H1 (cell line): Measurements from ENCODE around the gene WFIKKN1. TPM values are rescaled to one million over a fixed set of nuclear protein-coding genes. Genes with fewer than 3 reads are reported as not detected.

Experiments used
- CTCF ChIA-PET: fragments of 300-600 bp; sonication (Branson Sonifier 250); formaldehyde crosslinking; loops from one replicate; lab custom pipeline; 2021; ENCODE audit not compliant: partially characterized antibody; lab: Charles Lee
- POLR2A ChIA-PET: fragments of 300-600 bp; sonication (Branson Sonifier 250); formaldehyde crosslinking; loops from one replicate; lab custom pipeline; 2021; ENCODE audit warnings: inconsistent platforms; ENCODE audit not compliant: partially characterized antibody; lab: Charles Lee
- DNase-seq, 2 experiments: peaks; one replicate each; pipeline versions ENCODE4 v3.0.0 to v3.0.0-alpha.2; 2010 to 2022; ENCODE audit warnings: low spot score in 2 of 2, low read depth in 1 of 2, mixed read lengths in 1 of 2
- FAIRE-seq: peaks from 2 replicates; lab custom pipeline; 2011; peaks lifted over from hg19 to GRCh38; lab: Jason Lieb, UNC
- H2AFZ ChIP-seq: 2 replicates; pipeline ENCODE4 v1.8.1; 2012; ENCODE audit warnings: low read length, inconsistent platforms
- H2AK5ac ChIP-seq: 2 replicates; pipeline ENCODE4 v1.6.1; 2013; ENCODE audit warnings: low read depth, low read length
- H2BK120ac ChIP-seq: replicated peaks from 2 replicates; pipeline ENCODE3; 2013; ENCODE audit warnings: low read depth, low read length, inconsistent platforms
- H2BK12ac ChIP-seq: 2 replicates; pipeline ENCODE4 v1.6.1; 2013; ENCODE audit warnings: low read depth, low read length
- H2BK15ac ChIP-seq: 2 replicates; pipeline ENCODE4 v1.6.1; 2013; ENCODE audit warnings: low read length
- H2BK20ac ChIP-seq: 2 replicates; pipeline ENCODE4 v1.6.1; 2013; ENCODE audit warnings: low read length
- H2BK5ac ChIP-seq: 2 replicates; pipeline ENCODE4 v1.6.1; 2013; ENCODE audit warnings: low read depth, low read length
- H3K14ac ChIP-seq: 2 replicates; pipeline ENCODE4 v1.6.1; 2013; ENCODE audit warnings: inconsistent platforms; ENCODE audit not compliant: insufficient read length
- H3K18ac ChIP-seq: 2 replicates; pipeline ENCODE4 v1.6.1; 2013; ENCODE audit warnings: low read length; ENCODE audit errors: extremely low read depth
- H3K23ac ChIP-seq: 2 replicates; pipeline ENCODE4 v1.6.1; 2013; ENCODE audit warnings: inconsistent platforms; ENCODE audit not compliant: insufficient read length
- H3K23me2 ChIP-seq: 2 replicates; pipeline ENCODE4 v1.6.1; 2013; ENCODE audit warnings: low read depth, low read length
- H3K27ac ChIP-seq: 2 replicates; pipeline ENCODE4 v1.6.1; 2011; ENCODE audit warnings: low read depth, low read length, inconsistent platforms
- H3K27me3 ChIP-seq, 4 experiments: replicated peaks in 1 of 4; 1 replicate in 1 of 4; 2 replicates in 3 of 4; pipeline versions ENCODE4 v1.6.1 to v1.8.1; 2011 to 2013; ENCODE audit warnings: low read length in 3 of 4, mild to moderate bottlenecking in 3 of 4, inconsistent platforms in 2 of 4, mixed read lengths in 2 of 4, moderate library complexity in 1 of 4; ENCODE audit not compliant: control insufficient read depth in 3 of 4, insufficient read depth in 3 of 4; ENCODE audit errors: extremely low read depth in 1 of 4
- H3K36me3 ChIP-seq, 4 experiments: 2 replicates each; pipeline versions ENCODE4 v1.6.1 to v1.8.1; 2011 to 2013; ENCODE audit warnings: mild to moderate bottlenecking in 4 of 4, low read length in 3 of 4, moderate library complexity in 2 of 4, control low read depth in 1 of 4, inconsistent platforms in 1 of 4; ENCODE audit not compliant: insufficient read depth in 4 of 4, control insufficient read depth in 2 of 4
- H3K4ac ChIP-seq: replicated peaks from 2 replicates; pipeline ENCODE3; 2013; ENCODE audit warnings: low read length, low read depth, mixed read lengths, inconsistent platforms; ENCODE audit not compliant: insufficient read length
- H3K4me1 ChIP-seq, 4 experiments: replicated peaks in 1 of 4; 1 replicate in 1 of 4; 2 replicates in 3 of 4; pipeline versions ENCODE4 v1.6.1 to v1.8.1; 2011 to 2013; ENCODE audit warnings: low read length in 3 of 4, inconsistent platforms in 2 of 4, mixed read lengths in 1 of 4; ENCODE audit not compliant: insufficient read depth in 4 of 4, control insufficient read depth in 3 of 4
- H3K4me2 ChIP-seq, 2 experiments: 2 replicates each; pipeline versions ENCODE4 v1.6.1 to v1.8.1; 2011 to 2013; ENCODE audit warnings: low read depth in 2 of 2, low read length in 2 of 2, control low read depth in 1 of 2, inconsistent platforms in 1 of 2, mild to moderate bottlenecking in 1 of 2; ENCODE audit not compliant: insufficient read depth in 1 of 2
- H3K4me3 ChIP-seq, 4 experiments: fragments of 200-600, 300-600 bp in 1 of 4; sonication (generic), shearing (Covaris generic), sonication (Bioruptor Twin) in 1 of 4; 2 replicates each; pipeline versions ENCODE4 v1.5.1 to v1.8.1; 2011 to 2016; ENCODE audit warnings: low read length in 4 of 4, low read depth in 3 of 4, control low read depth in 2 of 4, inconsistent platforms in 2 of 4, mild to moderate bottlenecking in 2 of 4, mixed read lengths in 1 of 4, moderate library complexity in 1 of 4; ENCODE audit not compliant: insufficient read depth in 2 of 4; ENCODE audit errors: extremely low read depth in 1 of 4
- H3K56ac ChIP-seq: replicated peaks from 2 replicates; pipeline ENCODE3; 2013; ENCODE audit warnings: low read depth, mild to moderate bottlenecking, mixed read lengths, low read length, inconsistent platforms; ENCODE audit not compliant: insufficient read length
- H3K79me1 ChIP-seq: 2 replicates; pipeline ENCODE4 v1.6.1; 2013; ENCODE audit warnings: low read depth, low read length, control low read depth
- H3K79me2 ChIP-seq, 2 experiments: 2 replicates each; pipeline versions ENCODE4 v1.6.1 to v1.8.1; 2012 to 2013; ENCODE audit warnings: low read length in 2 of 2, mild to moderate bottlenecking in 2 of 2, inconsistent platforms in 1 of 2; ENCODE audit not compliant: insufficient read depth in 2 of 2, control insufficient read depth in 1 of 2
- H3K9ac ChIP-seq, 4 experiments: replicated peaks in 1 of 4; 1 replicate in 1 of 4; 2 replicates in 3 of 4; pipeline versions ENCODE4 v1.6.1 to v1.8.1; 2011 to 2013; ENCODE audit warnings: low read depth in 3 of 4, low read length in 3 of 4, control low read depth in 2 of 4, mild to moderate bottlenecking in 2 of 4, moderate library complexity in 2 of 4, inconsistent platforms in 1 of 4; ENCODE audit errors: extremely low read depth in 1 of 4
- H3K9me3 ChIP-seq, 2 experiments: 2 replicates each; pipeline versions ENCODE4 v1.6.1 to v1.8.1; 2012 to 2013; ENCODE audit warnings: mild to moderate bottlenecking in 2 of 2, moderate library complexity in 2 of 2, control low read depth in 1 of 2, inconsistent platforms in 1 of 2, low read depth in 1 of 2, low read length in 1 of 2, mixed read lengths in 1 of 2; ENCODE audit not compliant: insufficient read depth in 2 of 2
- H4K20me1 ChIP-seq, 2 experiments: replicated peaks in 1 of 2; 2 replicates each; pipeline versions ENCODE3 to v1.8.1; 2011 to 2013; ENCODE audit warnings: inconsistent platforms in 2 of 2, low read length in 2 of 2, mild to moderate bottlenecking in 1 of 2; ENCODE audit not compliant: insufficient read depth in 2 of 2, control insufficient read depth in 1 of 2
- H4K5ac ChIP-seq: 2 replicates; pipeline ENCODE4 v1.6.1; 2013; ENCODE audit warnings: low read length, low read depth, mixed read lengths, inconsistent platforms; ENCODE audit not compliant: insufficient read length
- H4K8ac ChIP-seq: 2 replicates; pipeline ENCODE4 v1.8.0; 2013; ENCODE audit warnings: mild to moderate bottlenecking, moderate library complexity, low read length, inconsistent platforms; ENCODE audit not compliant: insufficient read depth; ENCODE audit errors: extremely low read depth
- H4K91ac ChIP-seq: replicated peaks from 2 replicates; pipeline ENCODE3; 2013; ENCODE audit warnings: low read length, mixed read lengths, inconsistent platforms; ENCODE audit not compliant: insufficient read length
- CTCF ChIP-seq, 3 experiments: IDR thresholded peaks; 1 replicate in 2 of 3; 2 replicates in 1 of 3; pipeline versions ENCODE4 v1.5.1 to v1.6.1; 2011; ENCODE audit warnings: low read length in 3 of 3, mild to moderate bottlenecking in 3 of 3, inconsistent platforms in 2 of 3, low read depth in 1 of 3, moderate library complexity in 1 of 3; ENCODE audit not compliant: insufficient read depth in 1 of 3; ENCODE audit errors: control extremely low read depth in 1 of 3
- HDAC2 ChIP-seq, 2 experiments: fragments of 300-600 bp in 1 of 2; sonication (generic) in 1 of 2; IDR thresholded peaks; 2 replicates each; pipeline ENCODE4 v1.6.1; 2011 to 2012; ENCODE audit warnings: low read depth in 2 of 2, low read length in 2 of 2, mild to moderate bottlenecking in 2 of 2, moderate library complexity in 2 of 2, borderline replicate concordance in 1 of 2, inconsistent platforms in 1 of 2
- TCF12 ChIP-seq: IDR thresholded peaks from 2 replicates; pipeline ENCODE4 v1.6.1; 2011; ENCODE audit warnings: low read depth, mild to moderate bottlenecking, low read length
- WGBS, 2 experiments: shearing (Covaris generic) in 1 of 2; methylation state at CpG; one replicate each; pipeline versions ENCODE4 v1.1.6 to v1.1.7; 2013 to 2015; ENCODE audit warnings: low lambda C conversion rate in 2 of 2, mixed read lengths in 2 of 2, inconsistent platforms in 1 of 2, low coverage in 1 of 2, missing lambda C conversion rate in 1 of 2; ENCODE audit not compliant: insufficient replicate concordance in 2 of 2, insufficient coverage in 1 of 2, insufficient read length in 1 of 2; ENCODE audit errors: extremely low coverage in 1 of 2, missing lambda C conversion rate in 1 of 2; 5-methylcytosine and 5-hydroxymethylcytosine counted together
- polyA plus RNA-seq, 7 experiments: library from polyadenylated mRNA; depleted of rRNA in 3 of 7; stranded (reverse) in 5 of 7; unstranded in 2 of 7; fragments of >200 nt in 5 of 7; fragments of 200-250 nt in 2 of 7; gene quantifications; 1 replicate in 5 of 7; 2 replicates in 1 of 7; 4 replicates in 1 of 7; pipeline versions ENCODE4 v1.2.1 to v1.2.3, GENCODE V29; 2011 to 2013; ENCODE audit warnings: missing spikeins in 2 of 7, mixed read lengths in 2 of 7
- total RNA-seq: library from RNA; stranded (reverse); fragmentation: NEBNext Ultra II Directional; extraction: Animal tissue kit (Norgen Biotek cat#: 25700); gene quantifications from 2 replicates; pipeline ENCODE4 v1.2.1, GENCODE V29; 2021

Gene WFIKKN1
- total and polyA plus RNA-seq, 2 of the 8 experiments (the other 6 are each of a cell fraction or from before 2014, with no cell fraction given) = 11.4 to 15.8 TPM

DNA sequence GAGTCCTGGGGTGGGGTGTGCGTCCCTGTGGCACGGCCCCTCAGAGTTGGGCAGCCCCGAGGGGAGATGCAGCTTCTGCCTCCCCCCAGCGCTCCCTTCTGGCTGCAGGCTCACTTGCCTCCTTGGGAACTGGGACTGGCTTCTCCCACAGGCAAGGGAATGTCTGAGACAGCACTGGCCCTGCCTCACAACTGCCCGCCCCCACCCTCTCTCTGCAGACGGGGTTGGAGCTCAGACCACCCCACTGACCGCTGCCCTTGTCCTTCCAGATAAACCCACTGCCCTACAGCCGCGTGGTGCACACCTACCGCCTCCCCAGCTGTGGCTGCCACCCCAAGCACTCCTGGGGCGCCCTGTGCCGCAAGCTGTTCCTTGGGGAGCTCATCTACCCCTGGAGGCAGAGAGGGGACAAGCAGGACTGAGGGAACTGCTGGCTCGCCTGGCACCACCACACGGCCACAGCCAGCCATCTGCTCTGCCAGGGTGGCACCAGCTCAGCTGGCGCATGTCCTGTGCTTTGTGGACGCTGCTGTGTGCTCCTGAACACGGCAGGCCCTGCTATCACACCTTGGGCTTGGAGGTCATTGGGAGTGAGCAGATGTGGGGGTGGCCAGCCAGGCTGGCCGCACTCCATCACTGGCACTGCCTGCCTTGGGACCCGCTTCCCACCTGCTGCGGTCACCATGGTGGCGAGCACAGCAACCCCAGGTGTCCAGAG is 48.0 kb upstream of the WFIKKN1 start:
- WGBS, 2 experiments = 87% methylated on average over 19 of the region's 21 CpGs; no CpG with 5 or more reads in 1 of the 2 experiments
- Histone ChIP-seq H3K4me1 (peaks cover 0 to 23% (median 17%) of the 10 kb centered on the region in 4 experiments; a peak in 6 of 7 replicates), H2BK12ac (peak overlapping the region; percentile 92; the same call in 1 of the 2 replicates), H3K9me3 (no peaks in the 10 kb centered on the region), H4K91ac (peak overlapping the region; percentile 73), H2AK5ac (peak overlapping the region; percentile 95; the same call in 1 of the 2 replicates), H4K8ac (no peak overlapping the region), H3K79me1 (no peaks in the 10 kb centered on the region), H3K4ac (peak overlapping the region; percentile 13), H3K18ac (peak overlapping the region; percentile 24; the same call in 1 of the 2 replicates), H3K23me2 (peaks cover 2% of the 10 kb centered on the region; the same call in 1 of the 2 replicates), H3K14ac (no peak overlapping the region), H3K27ac (no peak overlapping the region), H3K4me2 (peak overlapping the region in 1 of 2 experiments; percentile 35; a peak in 1 of 4 replicates), H2BK5ac (peak overlapping the region; percentile 66; the same call in 1 of the 2 replicates), H3K4me3 (no peak overlapping the region), H2BK20ac (peak overlapping the region; percentile 48; the same call in 1 of the 2 replicates), H3K27me3 (peaks cover 0 to 26% (median 19%) of the 10 kb centered on the region in 4 experiments; a peak in 5 of 7 replicates), H3K56ac (no peak overlapping the region), H2AFZ (no peak overlapping the region), H3K9ac (no peak overlapping the region), H2BK120ac (peak overlapping the region; percentile 71), H4K5ac (no peak overlapping the region), H4K20me1 (peaks cover 2 to 19% of the 10 kb centered on the region in 2 experiments), H3K36me3 (peaks cover 0 to 2% (median 0%) of the 10 kb centered on the region in 4 experiments; a peak in 1 of 8 replicates), H2BK15ac (peak overlapping the region; percentile 95; the same call in 1 of the 2 replicates), H3K79me2 (peaks cover 0 to under 1% of the 10 kb centered on the region in 2 experiments; a peak in 1 of 4 replicates), H3K23ac (no peak overlapping the region)
- FAIRE-seq (no peak), DNase-seq (peak in 1 of 2 experiments; percentile 51)
- ChIA-PET POLR2A (interaction anchor here (0.7 to 7.9 kb wide), 10 partner anchors 15 to 212 kb away, joined by 3 to 58 read pairs (median 4); partner anchors contain the start of genes METTL26, MRPL28, NHLRC4 and PIGQ), CTCF (interaction anchor here (0.7 to 5.4 kb wide), 25 partner anchors 10 to 231 kb away, joined by 3 to 35 read pairs (median 5); partner anchors contain the start of genes NHLRC4, RHBDL1 and WDR90)
- TF ChIP-seq TCF12 (no peak), HDAC2 (IDR thresholded peaks at IDR 0.05; ENCODE audit: borderline replicate concordance in 1 of 2, low read depth in 2 of 2, low read length in 2 of 2) (no peak), CTCF (IDR thresholded peaks at IDR 0.05; ENCODE audit: control extremely low read depth in 1 of 3, insufficient read depth in 1 of 3, low read depth in 1 of 3, low read length in 3 of 3) (peak in 1 of 3 experiments; percentile 15; a peak in 1 of 4 replicates)
